CD4-positive, alpha-beta T cell treated with Interferon gamma for 1 hour (primary cell): Measurements from ENCODE around the gene GNG2.

Source experiments
- DNase-seq: peaks from one replicate; pipeline ENCODE4 v3.0.0-alpha.2; 2020

Gene GNG2

DNA sequence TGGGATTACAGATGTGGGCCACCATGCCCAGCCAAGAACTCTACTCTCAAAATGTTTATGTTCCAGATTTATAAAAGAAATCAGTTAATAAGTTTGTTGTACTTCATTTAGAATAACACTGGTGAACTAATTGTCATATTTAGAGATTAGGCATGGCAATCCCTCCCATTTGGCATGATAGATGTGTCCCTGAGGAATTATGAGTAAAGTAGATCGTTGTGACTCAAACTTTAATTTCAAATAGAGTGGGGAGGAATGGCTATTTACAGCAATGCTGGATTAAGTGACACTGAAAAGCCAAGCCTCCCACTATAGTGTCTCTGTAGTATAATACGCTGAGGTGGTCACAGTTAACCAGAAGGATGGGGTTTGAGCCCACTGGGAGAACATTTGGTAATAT, 89.6 kb downstream of the GNG2 start:
- DNase-seq: no peak

DNA sequence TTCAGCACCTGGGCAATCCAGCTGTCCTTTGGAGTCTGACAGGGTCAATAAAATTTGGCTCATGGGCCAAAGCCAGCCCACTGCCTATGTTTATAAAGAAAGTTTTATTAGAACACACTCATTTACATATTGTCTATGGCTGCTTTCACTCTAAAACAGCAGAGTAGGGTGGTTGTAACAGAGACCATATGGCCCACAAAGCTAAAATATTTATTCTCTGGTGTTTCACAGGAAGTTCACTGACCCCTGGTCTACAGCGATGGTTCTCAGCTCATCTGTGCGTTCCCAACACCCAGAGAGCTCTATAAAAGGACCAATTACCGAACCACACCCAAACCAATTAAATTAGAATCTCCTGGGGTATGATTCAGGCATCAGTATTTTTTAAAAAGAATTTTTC, 91.2 kb downstream of the GNG2 start:
- no peak for DNase-seq

DNA sequence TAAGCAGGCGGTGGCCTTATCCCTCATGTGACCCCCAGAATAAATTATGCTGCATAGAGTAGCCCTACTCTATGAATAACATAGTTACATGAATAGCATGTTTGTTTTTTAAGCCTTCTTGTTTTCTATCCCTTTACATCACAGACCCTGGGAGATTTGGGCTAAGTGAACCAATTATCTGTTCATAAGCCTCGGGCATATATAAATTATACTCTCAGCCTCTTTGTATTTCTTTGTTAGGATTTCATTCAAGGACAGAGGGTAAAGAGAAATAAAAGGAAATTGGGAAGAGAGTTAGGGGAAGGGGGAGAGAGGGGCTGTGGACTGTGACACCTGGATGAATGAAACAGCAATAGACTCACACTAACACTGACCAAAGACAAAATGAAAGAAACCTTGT, 93.6 kb downstream of the GNG2 start:
- no peak for DNase-seq

DNA sequence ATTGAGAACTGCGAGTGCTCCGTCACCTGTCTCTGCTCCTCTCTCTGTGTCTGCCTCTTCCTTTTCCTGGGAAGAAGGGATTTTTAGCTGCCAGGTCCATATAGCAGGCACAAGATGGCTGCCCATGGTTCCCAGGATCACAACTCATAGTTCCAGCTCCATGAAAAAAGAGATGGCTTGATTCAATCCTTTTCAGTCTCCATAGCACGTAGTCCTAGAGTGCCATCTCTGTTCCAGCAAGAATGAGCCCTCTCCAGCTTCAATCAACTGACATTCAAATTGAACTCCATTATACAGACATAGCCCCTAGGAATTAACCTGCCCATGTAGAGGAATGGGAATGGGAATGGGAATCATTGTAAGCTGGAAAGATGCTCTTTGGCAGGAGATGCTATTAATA, 94.2 kb downstream of the GNG2 start:
- DNase-seq: no peak

DNA sequence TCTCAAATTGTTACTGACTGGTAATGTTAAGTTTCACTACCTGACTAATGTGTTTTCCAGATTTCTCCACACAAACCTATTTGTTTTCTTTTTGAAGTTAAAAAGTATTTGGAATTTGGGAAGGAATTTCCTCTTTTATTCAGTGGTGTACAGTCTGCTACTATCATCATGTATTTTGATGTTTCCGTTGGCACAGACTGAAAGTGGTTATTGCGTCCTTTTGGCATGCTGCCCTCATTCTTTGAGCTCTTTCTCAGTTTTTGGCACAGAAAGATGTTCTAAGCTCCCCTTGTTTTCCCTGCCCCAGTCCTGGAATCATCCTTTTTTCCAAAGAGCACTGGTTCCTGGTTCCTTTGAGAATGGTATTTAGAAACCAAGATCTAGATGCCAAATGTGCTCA, 97.5 kb downstream of the GNG2 start:
- no peak for DNase-seq

DNA sequence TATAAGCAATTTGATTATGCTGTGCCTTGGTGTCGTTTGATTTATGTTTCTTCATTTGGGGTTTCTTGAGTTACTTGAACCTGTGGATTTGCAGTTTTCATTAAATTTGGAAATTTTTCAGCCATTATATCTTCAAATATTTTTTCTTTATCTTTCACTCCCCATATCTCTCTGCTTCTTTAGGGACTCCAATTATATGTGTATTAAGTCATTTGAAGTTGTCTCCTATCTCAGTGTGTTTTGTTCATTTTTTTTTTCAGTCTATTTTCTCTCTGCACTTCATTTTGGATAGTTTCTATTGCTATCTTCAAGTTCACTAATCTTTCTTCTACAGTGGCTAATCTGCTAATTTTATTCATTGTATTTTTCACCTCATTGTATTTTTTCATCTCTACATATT, 99.5 kb downstream of the GNG2 start:
- DNase-seq: no peak

DNA sequence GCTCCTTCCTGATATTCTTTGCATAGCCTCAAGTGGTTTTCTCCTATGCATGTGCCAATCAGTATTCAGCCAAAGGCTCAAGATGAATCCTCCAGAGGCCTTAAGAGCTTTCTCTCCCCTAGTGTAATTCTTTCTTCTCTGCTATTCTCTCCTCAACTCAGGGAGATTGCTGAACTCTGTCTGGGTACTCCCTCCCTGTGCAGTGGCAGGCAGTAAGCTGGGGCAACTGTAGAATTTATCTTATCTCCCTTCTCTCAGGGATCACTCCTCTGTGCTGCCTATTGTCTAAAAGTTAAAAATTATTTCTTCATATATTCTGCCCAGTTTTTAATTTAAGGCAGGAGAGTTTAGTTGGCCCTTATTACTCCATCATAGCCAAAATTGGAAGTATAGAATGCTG, 100.5 kb downstream of the GNG2 start:
- DNase-seq: no peak

DNA sequence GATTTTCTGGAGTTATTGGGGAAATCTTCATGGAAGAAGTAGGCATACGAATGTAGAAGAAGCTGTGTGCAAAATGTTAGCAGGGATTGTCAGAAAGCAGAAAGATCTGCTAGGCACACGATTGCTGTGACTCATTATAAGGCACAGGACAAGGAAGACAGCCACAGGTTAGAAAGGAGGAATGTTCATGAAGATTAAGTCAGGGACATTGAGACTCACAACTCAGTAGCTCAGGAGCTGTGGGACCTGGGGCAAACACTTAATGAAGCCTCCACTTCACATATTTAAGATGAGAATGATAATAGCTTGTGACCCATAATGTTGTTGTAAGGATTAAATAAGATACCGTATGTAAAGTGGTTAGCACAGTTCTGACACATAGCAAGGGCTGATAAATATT, 102.3 kb downstream of the GNG2 start:
- no peak for DNase-seq

DNA sequence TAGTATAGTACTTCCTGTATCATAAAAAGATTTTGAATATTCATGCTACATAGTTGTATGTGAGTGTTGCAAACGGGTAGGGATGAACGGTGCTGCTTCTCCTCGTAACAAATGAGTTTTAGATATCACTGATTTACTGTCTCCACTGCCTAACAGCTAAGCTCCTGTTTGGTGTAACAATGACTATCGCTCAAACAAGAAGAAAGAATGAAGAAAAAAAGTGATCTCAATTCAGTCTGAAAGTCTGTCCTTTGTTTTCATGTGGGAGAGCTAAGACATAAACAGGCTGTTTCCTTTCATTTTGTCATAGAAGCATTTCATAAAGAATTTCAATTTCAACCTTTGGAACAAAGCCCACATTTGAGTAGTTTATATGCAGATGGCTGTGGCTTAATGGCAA, 102.9 kb downstream of the GNG2 start:
- DNase-seq: no peak

DNA sequence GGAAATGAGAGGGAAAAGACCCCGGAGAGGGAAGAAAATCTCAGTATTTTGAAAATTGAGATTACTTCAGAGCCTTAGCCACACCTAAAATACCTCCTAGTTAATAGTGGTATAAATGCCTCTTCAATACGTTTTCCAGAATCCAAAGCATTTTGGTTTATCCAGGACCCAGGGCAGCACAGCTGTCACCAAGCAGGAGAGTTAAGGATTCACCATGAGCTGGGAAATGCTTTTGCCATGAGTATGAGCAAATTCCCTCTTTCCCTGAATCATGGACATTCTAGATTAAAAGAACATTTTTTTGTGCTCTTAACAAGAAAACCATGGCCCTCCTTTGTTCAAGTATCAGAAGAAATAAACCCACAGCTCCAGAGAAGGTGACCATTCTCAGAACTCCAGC, 107.1 kb downstream of the GNG2 start:
- DNase-seq: no peak

DNA sequence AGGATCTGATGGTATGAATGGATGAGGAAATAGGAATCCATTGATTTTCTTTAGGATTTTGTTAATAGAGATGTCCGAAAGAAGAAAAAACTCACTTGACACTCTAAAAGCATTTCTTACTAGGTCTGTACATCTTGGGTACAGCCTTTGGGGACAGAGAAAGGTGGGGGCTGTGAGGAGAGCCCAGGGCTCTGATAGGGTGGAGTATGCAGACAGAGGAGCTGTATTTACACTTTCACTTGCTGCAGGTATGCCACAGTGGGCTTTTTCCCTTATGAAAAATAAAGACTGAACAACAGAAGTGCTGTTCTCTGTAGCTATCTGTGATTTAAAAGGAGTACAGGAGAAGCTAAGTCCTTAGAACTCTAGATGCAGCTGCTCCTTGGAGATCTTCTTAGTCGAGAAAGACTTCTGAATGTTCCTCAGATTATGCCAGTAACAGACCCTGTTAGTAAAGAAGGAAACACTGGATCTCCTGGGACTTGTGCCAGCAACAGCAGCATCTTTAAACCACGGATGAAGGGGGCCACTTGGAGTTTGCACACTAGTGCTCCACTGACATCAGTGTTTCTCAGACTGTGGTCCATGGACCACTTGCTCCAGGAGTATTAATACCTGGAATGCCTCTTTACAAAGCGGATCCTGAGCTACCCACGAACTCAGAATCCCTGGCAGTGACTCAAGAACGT, 109.6 kb downstream of the GNG2 start:
- DNase-seq: no peak

DNA sequence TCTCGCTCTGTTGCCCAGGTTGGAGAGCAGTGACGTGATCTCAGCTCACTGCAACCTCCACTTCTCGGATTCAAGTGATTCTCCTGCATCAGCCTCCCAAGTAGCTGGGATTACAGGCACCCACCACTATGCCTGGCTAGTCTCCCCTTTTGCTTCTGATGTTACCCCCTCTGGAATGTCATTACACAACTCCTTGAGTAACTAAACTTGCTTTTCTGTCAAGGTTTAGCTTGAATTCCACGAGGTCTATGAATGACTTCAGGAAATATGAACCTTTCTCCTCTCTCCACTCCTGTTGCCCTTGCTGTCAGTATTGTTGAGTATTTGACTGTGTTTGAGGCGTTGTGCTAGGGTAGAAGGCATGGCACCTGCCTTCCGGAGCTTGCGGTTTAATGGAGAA, 112.2 kb downstream of the GNG2 start:
- DNase-seq: no peak

DNA sequence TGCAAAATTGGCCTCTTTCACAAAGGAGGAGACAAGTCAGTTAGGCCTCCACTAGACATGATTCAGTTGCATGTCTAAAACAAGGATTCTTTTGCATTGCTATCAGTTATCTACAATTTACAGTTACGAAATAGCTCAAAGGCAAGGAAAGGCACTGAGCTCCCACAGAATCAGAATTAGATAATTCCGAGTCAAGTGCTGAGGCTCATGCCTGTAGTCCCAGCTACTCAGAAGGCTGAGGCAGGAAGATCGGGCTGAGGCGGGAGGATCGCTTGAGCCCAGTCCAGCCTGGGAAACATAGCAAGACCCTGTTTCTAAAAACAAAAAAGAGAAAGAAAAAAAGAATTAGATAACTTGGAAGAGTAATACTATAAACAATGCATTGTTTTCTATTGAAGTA, 116.7 kb downstream of the GNG2 start:
- no peak for DNase-seq

DNA sequence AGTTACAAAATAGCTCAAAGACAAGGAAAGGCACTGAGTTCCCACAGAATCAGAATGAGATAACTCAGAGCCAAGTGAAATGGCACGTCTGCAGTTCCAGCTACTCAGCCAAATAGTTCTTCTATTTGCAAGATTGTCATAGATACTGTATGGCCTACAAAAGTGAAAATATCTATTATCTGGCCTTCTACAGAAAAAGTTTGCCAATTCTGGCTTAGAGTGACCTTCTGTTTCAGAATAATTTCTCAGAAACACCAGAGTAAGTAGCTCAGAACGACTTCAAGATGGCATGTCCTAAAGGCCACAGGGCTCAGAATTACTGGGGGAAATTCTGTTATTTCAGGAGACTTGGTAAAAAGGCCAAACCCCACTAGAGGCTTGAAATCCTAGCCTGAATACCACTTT, 118.3 kb downstream of the GNG2 start:
- no peak for DNase-seq

DNA sequence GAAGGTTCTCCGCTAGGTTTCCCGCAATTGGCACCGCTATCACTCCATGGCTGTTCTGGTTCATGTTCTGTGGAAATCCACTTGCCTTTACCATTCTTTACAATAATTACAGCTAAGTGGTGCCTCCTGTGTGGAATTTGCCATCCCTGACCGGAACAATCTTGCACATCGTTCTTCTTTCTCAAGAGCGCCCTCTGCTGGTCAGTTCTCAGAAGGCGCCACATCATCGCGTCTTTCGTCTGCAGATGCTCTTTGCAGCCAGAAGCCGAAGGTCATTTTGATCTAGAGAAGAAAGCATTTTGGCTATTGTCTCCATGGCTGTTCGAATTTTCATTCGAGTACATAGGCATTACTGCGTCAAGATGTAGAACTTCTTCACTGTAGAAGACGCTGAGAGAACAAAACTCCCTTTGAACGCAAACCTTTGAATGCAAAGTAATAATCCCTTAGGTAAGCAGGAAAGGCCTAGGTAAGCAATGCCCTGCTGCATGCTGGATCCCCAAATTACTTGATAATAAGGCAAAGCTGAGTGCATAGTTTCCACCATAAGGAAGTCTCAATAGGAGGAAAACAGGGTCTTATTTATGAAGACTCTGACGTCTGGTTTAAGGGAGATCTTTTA, 118.8 kb downstream of the GNG2 start:
- DNase-seq: peak; percentile 70

DNA sequence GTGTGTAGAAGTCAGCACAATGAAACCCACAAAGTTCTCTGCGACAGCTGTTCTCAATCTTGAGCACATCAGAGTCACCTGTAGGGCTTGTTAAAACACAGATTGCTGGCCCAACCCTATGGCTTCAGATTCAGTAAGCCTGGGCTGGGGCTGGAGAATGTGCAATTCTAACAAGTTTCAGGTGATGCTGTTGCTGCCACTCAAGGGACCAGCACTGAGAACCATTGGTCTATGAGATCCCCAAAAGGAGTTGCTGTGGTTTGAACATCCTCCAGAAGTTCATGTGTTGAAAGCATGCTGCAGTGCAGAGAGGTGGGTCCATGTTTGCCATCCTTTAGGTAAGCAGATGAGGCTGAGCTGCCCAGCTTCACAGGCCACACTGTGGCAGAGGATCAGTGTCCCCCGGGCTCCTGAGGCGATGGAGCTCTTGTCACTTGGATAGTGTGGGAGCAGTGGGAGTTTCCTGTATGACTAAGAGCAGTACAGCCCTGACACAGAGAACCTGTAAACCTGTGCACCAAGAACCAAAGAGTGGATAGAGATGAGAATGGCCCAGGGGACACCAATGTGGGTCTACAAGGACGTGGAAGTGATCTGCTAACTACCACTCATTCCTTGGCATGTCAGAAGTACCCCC, 120.9 kb downstream of the GNG2 start:
- DNase-seq: no peak

DNA sequence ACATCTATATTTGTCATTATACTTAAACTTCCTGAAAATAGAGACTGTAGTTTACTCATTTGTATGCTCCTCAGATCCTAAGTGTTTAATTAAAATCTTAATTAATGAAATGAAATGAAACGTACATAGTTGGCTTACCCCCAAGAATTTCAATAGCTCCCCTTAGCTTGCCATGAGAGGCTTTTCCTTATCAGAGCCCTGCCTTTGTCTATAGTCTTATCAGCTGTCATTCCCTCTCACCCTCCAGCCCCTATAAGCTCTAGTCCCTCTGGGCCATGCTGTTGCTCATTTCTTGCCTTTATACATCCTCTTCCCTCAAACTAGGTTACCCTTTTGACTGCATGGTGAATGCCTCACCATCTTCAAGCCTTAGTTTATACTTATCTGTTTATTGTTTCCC, 127.8 kb downstream of the GNG2 start:
- no peak for DNase-seq

DNA sequence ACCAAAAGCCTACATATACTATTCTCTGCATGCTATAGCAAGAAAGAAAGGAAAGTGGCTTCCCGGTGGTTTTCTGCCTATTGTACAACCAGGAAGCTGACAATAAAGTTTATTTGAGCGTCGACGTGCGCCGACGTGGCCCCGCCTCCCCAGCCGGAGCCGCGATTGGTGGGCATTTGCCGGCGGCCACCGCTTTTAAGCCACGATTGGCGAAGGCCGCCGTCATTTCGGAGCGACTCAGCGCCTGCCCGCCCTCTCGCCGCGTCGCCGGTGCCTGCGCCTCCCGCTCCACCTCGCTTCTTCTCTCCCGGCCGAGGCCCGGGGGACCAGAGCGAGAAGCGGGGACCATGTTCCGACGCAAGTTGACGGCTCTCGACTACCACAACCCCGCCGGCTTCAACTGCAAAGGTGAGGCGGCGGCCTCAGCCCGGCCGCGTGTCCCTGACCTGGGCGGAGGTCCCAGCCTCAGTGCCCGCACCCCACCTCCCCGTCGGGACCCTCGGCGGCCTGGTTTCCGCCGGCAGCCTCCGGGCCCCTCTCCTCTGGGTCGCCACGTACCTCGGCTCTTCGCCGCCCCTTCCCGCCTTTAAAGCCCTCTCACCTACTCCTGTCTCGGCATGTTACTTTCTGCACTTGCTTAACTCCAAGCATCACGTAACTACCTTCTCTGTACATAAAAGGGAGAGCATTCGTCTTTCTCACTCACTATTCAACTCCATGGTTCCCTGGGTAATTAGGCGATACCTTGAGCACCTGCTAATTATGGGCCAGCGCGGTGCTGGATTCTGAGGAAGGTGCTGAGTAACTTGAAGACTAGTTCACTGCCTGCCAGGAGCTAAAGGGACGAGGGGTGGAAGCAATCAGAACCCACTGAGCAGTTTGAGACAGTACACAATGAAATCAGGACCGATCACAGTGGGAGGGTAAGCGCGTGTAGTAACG, 129.2 kb downstream of the GNG2 start, which contains the start of gene RTRAF:
Gene RTRAF (plus strand): TSS at position 254 of the 942 bp plus-strand sequence. CDS start 94 bp downstream, at position 348.
- DNase-seq: peak; percentile 91

DNA sequence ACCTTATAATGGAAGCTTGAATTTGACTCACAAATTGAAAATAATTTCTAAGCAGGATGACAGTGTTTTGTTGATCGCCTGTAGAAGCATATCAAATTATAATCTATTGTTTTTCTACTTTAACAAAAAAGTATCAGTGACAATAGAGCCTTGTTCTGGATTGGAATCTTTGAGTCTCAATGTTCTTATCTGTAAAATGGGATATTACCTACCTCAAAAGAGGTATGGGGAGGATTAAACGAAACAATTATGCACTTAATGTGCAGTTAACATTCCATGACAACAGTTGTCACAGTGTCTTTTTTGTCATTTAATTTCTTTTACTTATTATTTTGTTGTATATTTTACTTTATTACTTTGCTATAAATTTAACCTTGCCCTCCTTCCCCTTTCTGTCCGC, 130.1 kb downstream of the GNG2 start:
- DNase-seq: no peak

DNA sequence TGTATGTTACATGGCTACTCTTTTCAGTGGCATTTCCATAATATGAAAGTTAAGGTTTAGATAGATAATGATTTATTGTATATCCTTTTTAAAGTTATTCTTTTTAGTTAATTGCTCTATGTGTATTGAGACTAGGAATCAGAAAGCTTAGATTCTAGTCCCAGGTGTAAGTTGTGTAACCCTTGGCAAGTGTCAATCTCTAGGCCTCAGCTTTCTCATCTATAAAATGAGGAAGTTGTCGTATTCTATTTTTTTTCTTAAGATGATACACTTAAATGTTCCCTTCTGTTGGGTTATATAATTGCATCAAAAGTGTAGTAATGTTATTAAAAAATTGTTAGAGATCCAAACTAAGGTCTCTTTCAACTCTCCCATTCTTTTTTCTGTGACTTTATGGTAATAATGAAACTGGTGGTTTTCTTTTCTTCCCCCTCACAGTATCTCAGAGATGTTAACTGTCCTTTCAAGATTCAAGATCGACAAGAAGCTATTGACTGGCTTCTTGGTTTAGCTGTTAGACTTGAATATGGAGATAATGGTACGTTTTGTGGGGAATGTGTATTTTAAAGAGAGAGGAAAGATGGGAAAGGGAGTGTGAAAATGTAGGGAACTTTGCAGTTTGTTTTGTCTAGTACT, 133.0 kb downstream of the GNG2 start:
- no peak for DNase-seq

DNA sequence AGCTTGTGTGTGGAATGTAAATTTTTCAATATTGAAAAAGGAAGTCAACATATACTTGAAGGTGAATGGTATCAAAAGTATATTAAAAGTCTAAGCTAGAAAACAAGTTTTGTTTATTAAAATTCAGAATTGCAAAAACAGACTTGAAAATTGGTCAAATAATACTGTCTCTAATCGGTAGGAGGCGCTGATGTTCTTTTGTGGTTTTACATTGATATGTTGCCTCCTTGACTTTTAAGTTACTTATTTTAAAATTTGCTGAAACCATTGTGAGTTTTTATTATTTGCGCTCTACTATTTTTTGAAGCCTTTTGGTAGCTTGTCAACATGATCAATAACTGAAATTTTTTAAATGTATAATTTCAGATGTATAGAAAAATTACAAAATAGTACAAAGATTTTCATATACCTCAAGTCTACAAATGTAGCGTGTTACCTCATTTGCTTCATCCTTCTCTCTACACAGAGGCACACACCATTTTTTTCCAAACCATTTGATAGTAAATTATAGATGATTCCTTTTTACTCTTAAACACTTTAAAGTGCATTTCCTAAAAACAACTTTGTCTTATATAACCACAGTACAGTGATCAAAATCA, 135.8 kb downstream of the GNG2 start:
- no peak for DNase-seq

DNA sequence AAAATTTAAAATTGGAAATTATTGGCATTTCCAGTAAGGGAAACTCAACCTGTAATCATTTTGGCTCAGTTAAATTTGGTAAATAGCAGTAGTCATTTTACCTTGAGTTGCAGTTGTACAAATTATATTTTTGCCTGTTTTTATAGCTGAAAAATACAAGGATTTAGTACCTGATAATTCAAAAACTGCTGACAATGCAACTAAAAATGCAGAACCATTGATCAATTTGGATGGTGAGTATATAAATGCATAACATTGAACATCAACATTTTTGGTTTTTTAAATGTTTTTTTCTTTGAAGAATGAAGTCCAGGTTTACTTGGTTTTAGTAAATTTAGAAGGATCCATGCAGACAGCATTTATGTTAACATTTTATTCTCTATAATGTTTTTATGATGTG, 137.9 kb downstream of the GNG2 start:
- DNase-seq: no peak
